GM18499 (cell line): Measurements from ENCODE around the gene SOX12.
"Not testable (repeated sequence)": the region's sequence is repeated elsewhere in the genome, so short reads cannot be mapped to it uniquely, and the experiment has no call there.

Experiments
- ATAC-seq: cut with Tn5 transposase; IDR thresholded peaks from one replicate; pipeline ENCODE4 v1.9.1; 2021; ENCODE audit warnings: moderate number of reproducible peaks; ENCODE audit not compliant: insufficient read depth, unreplicated experiment

Gene SOX12

GRCh38 chr20:376750-377149 is 51.4 kb downstream of the SOX12 start:
- ATAC-seq: no peak

- not testable (repeated sequence) for ATAC-seq
Observed at GRCh38 chr20:377578-377977, 52.2 kb downstream of the SOX12 start.

- ATAC-seq: no peak
Observed at GRCh38 chr20:378961-379336, 53.6 kb downstream of the SOX12 start.
